Purkinje cell (primary cell): Measurements from ENCODE around the gene ABRAXAS1. TPM values are rescaled to one million over a fixed set of nuclear protein-coding genes. Genes with fewer than 3 reads are reported as not detected.

Experiments
- polyA plus RNA-seq: library from polyadenylated mRNA; unstranded; fragments of >200 nt; fragmentation: Nextera tagmentation; gene quantifications from 2 replicates; pipeline ENCODE4 v1.2.1, GENCODE V29; 2014

Gene ABRAXAS1
- polyA plus RNA-seq = 0.71 and 4.9 TPM in 2 replicates

DNA sequence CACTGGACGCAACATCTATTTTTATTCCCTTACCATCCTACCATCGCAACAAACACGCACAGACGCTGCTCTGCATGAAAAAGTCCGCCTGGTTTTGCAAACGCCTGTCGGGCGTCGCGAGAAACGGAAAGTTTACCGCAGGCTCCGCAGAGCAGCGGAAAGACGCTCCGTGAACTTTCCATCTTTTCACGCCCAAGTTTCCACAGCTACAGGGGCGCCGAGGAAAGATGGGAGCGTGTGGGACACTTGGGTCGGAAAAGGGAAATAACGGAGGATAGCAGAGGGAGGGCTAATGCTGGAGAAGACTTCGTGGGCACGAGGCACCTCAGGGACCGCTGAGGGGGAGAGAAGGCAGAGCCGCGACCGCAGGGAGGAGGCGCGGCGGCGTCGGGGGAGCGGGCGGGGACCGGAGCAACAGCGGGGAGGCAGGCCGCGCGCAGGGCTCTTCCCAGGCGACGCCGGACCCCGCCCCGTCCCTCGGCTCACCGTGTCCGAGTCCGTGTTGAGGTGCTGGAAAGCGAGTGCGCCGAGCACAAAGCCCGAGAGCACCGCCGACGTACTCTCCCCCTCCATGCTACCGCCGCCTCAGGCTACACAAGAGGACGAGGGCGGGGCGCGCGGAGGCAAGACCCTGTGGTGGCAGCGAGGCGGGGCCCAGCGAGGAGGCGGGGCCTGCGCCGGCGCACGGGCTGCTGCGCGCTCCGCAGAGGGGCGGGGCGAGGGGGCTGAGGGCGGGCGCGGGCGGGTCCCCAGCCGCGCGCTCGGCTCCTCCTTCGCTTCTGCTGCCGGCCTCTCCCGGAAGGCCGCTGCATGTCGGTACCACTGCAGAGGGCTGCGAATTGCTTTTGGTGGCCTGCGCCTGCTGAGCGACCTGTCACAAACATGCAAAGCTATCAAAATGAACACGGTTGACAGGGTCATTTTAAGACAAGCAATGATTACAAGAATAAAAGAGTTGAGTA lies at the start of gene ABRAXAS1:
Gene ABRAXAS1 (minus strand): TSS at position 601 of the 962 bp plus-strand sequence. CDS start 28 bp downstream, at position 573.

GRCh38 chr4:83455281-83456183 lies 29.4 kb downstream of the ABRAXAS1 start, which contains the start of the genes HELQ and MRPS18C:
Gene HELQ, minus strand, starts transcription at chr4:83455823. Its CDS starts 130 bp downstream, at chr4:83455693.
Gene MRPS18C, plus strand, starts transcription at chr4:83456058. Its CDS starts 20 bp downstream, at chr4:83456078.

Other genes starting within 250 kb of the ABRAXAS1 start
- gene COQ2, start 200.3 kb downstream of the ABRAXAS1 start, polyA plus RNA-seq = 13.2 and 22.9 TPM in 2 replicates
- gene HPSE, start 150.3 kb downstream of the ABRAXAS1 start, polyA plus RNA-seq = 12.2 and 22.2 TPM in 2 replicates
- 10.0 and 10.5 TPM in 2 replicates for gene HELQ, start 29.3 kb downstream of the ABRAXAS1 start, polyA plus RNA-seq
- 405 and 429 TPM in 2 replicates for gene MRPS18C, start 29.0 kb downstream of the ABRAXAS1 start, polyA plus RNA-seq
- gene GPAT3, start 51.0 kb upstream of the ABRAXAS1 start, polyA plus RNA-seq = 9.3 and 15.3 TPM in 2 replicates